Stomach smooth muscle (tissue), 2 donors: ENCODE results near the gene TAGLN3.
"Not testable (repeated sequence)": the region's sequence is repeated elsewhere in the genome, so short reads cannot be mapped to it uniquely, and the experiment has no call there.

Experiments
- H3K27ac ChIP-seq: one replicate; pipeline ENCODE4 v1.7.0; 2013; ENCODE audit warnings: mild to moderate bottlenecking, low read length, inconsistent platforms
- H3K27me3 ChIP-seq, 2 donors: one replicate each; pipeline ENCODE4 v1.7.0; 2013; ENCODE audit warnings: low read length in 2 of 2; ENCODE audit not compliant: insufficient read depth in 2 of 2, control insufficient read depth in 1 of 2
- H3K36me3 ChIP-seq, 2 donors: one replicate each; pipeline ENCODE4 v1.7.0; 2013; ENCODE audit warnings: low read length in 2 of 2; ENCODE audit not compliant: control insufficient read depth in 2 of 2, insufficient read depth in 2 of 2
- H3K4me1 ChIP-seq: one replicate; pipeline ENCODE4 v1.7.0; 2013; ENCODE audit warnings: low read length; ENCODE audit not compliant: control insufficient read depth, insufficient read depth
- H3K4me3 ChIP-seq, 2 donors: one replicate each; pipeline ENCODE4 v1.7.0; 2013; ENCODE audit warnings: low read length in 2 of 2
- H3K9ac ChIP-seq, 2 donors: one replicate each; pipeline ENCODE4 v1.7.0; 2013; ENCODE audit warnings: low read length in 2 of 2, mild to moderate bottlenecking in 1 of 2
- H3K9me3 ChIP-seq, 2 donors: one replicate each; pipeline ENCODE4 v1.7.0; 2013; ENCODE audit warnings: low read length in 2 of 2; ENCODE audit not compliant: control insufficient read depth in 2 of 2
- donor health status: healthy.
- donor health status: Pancreatic carcinoma.

TAGLN3 gene

DNA sequence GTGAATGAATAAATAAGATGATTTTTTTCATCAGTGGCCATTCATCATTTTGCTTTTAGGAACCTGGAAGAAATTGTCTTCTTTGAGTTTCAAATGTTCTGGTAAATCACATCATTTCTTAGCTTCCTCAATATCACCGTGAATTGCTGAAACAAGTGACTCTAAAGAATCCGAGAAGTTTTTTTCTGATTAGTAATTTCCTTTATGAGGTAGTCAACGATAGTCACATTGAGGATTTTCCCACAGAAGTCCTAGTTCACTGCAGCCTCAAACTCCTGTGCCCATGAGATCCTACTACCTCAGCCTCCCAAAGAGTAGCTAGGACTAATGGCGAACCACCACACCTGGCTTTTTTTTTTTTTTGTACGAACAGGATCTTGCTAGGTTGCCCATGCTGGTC is 32.2 kb downstream of the TAGLN3 start:
- no peaks in the 10 kb centered on the region for H3K9me3 ChIP-seq
- no peak overlapping the region for H3K9ac ChIP-seq
- no peaks in the 10 kb centered on the region for H3K27me3 ChIP-seq
- no peak overlapping the region for H3K4me3 ChIP-seq
- H3K36me3 ChIP-seq = no peaks in the 10 kb centered on the region
- H3K4me1 ChIP-seq = no peaks in the 10 kb centered on the region
- H3K27ac ChIP-seq = no peak overlapping the region

DNA sequence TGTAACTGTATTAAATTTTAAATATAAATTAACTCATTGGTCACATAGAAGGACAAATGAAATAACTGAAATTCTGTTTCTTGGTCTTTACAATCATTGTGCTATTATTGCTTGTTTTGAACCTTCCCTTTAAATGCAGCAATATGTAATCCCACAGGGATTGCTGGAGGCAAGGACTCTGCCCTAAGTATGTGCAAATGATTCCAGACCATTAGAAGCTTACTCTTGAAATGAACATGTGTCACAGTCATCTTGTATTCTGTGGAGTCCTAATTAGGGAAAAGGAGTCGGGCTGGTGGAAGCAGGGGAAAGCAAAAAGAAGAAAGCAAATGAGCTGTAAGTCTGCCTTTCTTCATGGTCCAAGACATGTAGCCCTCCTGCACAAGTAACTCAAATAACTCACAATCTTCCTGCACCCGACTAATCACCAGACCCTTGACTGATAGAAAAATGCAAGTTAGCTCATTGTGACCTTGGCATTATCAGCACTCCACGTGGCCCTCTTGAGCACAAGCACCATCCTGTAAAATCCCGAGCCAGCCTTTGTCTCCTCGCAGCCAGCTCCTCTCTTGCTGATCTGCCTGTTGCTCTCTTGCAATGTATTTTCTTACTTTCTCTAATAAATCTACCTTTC is 33.5 kb downstream of the TAGLN3 start:
- Histone ChIP-seq H3K9ac (no peak overlapping the region), H3K9me3 (no peaks in the 10 kb centered on the region), H3K27ac (no peak overlapping the region), H3K4me3 (no peak overlapping the region), H3K27me3 (no peaks in the 10 kb centered on the region), H3K36me3 (no peaks in the 10 kb centered on the region), H3K4me1 (no peaks in the 10 kb centered on the region)

GRCh38 chr3:112034436-112034835 is 35.7 kb downstream of the TAGLN3 start, which contains the start of gene TMPRSS7:
TMPRSS7 (plus strand) TSS chr3:112034736; CDS start chr3:112034846, 110 bp downstream.
- no peaks in the 10 kb centered on the region for H3K9me3 ChIP-seq
- H3K4me1 ChIP-seq = no peaks in the 10 kb centered on the region
- no peak within 1 kb of the TSS for H3K4me3 ChIP-seq
- H3K27me3 ChIP-seq = no peaks in the 10 kb centered on the region
- no peak within 1 kb of the TSS for H3K27ac ChIP-seq
- no peak within 1 kb of the TSS for H3K9ac ChIP-seq
- H3K36me3 ChIP-seq = no peaks in the 10 kb centered on the region

DNA sequence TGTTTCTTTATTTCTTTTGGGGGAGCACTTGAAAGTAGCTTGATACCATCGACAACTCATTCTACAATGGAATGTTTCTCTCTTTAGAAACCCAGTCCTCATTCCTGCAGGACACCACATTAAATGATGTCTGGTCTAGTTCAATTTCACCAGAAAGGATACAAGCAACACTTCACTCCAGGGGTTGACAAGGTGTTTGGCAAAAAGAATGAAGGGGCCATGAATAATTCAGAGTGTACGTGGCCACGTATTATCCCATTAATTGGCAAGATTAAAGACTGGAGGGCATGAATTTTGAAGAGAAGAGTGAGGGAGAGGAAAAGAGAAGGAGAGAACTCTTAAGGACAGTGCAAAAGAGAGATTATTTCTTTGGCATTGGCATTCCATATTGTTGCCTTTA is 36.5 kb downstream of the TAGLN3 start:
- no peak overlapping the region for H3K4me3 ChIP-seq
- no peaks in the 10 kb centered on the region for H3K27me3 ChIP-seq
- no peak overlapping the region for H3K9ac ChIP-seq
- H3K4me1 ChIP-seq = no peaks in the 10 kb centered on the region
- H3K9me3 ChIP-seq = no peaks in the 10 kb centered on the region
- no peaks in the 10 kb centered on the region for H3K36me3 ChIP-seq
- no peak overlapping the region for H3K27ac ChIP-seq

DNA sequence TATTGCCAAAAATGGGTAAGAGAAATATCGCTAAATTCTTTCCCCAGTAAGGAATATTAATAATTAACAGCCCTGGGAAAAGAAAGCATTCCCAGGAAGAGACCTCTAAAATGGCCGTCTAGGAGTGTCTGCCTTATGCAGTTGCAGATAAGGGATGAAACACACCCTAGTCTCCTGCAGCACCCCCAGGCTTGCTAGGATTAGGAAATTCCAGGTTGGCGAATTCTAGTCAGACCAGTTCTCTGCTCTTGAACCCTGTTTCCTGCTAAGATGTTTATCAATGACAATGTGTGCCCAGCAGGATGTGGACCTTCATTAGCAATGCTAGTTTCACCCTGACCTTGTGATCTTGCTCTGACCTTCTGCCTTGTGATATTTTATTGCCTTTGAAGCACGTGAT is 38.5 kb downstream of the TAGLN3 start:
- H3K4me1 ChIP-seq, H3K9ac ChIP-seq, H3K9me3 ChIP-seq, H3K4me3 ChIP-seq, H3K36me3 ChIP-seq, H3K27me3 ChIP-seq, H3K27ac ChIP-seq: not testable (repeated sequence)

DNA sequence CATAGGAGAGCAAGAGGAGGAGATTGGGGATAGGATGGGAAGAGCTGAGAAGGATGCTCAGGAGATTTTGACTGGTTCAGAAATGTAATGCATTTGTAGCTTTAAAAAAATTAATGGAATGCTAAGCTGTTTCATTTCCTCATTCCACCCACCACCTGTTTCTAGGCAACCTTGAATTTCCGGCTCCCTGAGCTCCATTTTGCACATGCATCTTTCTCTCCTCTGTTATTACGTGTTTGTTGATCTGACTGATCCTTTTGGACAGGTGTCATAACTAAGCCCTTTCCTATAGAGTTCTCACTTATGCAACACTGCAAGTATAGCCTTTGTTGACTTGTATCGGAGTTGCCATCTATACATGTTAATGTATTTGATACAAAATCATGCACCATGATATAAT is 40.1 kb downstream of the TAGLN3 start:
- Histone ChIP-seq H3K4me1 (no peaks in the 10 kb centered on the region), H3K36me3 (no peaks in the 10 kb centered on the region), H3K27me3 (no peaks in the 10 kb centered on the region), H3K4me3 (no peak overlapping the region), H3K27ac (no peak overlapping the region), H3K9me3 (no peaks in the 10 kb centered on the region), H3K9ac (no peak overlapping the region)

- H3K27ac ChIP-seq = no peak overlapping the region
- no peak overlapping the region for H3K9ac ChIP-seq
- no peaks in the 10 kb centered on the region for H3K27me3 ChIP-seq
- no peak overlapping the region for H3K4me3 ChIP-seq
- H3K9me3 ChIP-seq = no peaks in the 10 kb centered on the region
- no peaks in the 10 kb centered on the region for H3K4me1 ChIP-seq
- H3K36me3 ChIP-seq = no peaks in the 10 kb centered on the region
Measured at GRCh38 chr3:112041321-112041720, 42.6 kb downstream of the TAGLN3 start.

GRCh38 chr3:112042842-112043280 is 44.1 kb downstream of the TAGLN3 start:
- Histone ChIP-seq H3K36me3 (no peaks in the 10 kb centered on the region), H3K4me3 (no peak overlapping the region), H3K9me3 (no peaks in the 10 kb centered on the region), H3K27me3 (no peaks in the 10 kb centered on the region), H3K9ac (no peak overlapping the region), H3K27ac (no peak overlapping the region), H3K4me1 (no peaks in the 10 kb centered on the region)

DNA sequence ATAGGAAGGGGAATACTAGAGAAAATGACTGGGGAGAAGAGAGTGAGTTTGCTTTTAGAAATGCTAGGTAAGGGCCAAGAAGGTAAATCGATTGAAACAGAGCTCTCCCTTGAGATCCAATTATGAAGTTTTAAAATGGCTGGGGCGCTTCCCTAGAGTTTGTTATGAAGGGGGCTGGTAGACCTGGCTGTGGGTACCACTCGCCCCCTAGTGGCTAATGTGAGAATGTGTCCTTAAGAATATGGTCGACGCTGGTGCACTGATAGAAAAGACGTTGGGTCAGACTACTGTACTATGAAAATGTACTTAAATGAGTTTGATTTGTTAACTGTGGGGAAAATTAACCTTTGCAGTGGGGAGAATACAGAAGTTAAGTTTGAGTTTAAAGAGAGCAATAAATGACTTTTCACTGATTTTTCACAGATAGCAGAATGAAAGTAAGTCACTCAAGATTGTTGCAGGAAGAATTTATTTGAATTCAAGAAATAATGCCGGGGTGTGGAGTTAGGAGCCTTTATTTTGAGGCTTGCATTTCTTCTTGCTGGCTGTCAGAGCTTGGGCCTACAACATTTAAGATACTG is 45.0 kb downstream of the TAGLN3 start:
- H3K9ac ChIP-seq = no peak overlapping the region
- H3K36me3 ChIP-seq = no peaks in the 10 kb centered on the region
- no peaks in the 10 kb centered on the region for H3K27me3 ChIP-seq
- H3K27ac ChIP-seq = no peak overlapping the region
- no peaks in the 10 kb centered on the region for H3K4me1 ChIP-seq
- peak overlapping the region; percentile 44 to 50 for H3K4me3 ChIP-seq
- H3K9me3 ChIP-seq = no peaks in the 10 kb centered on the region

- H3K9ac ChIP-seq = no peak overlapping the region
- H3K4me3 ChIP-seq = no peak overlapping the region
- no peaks in the 10 kb centered on the region for H3K36me3 ChIP-seq
- H3K4me1 ChIP-seq = no peaks in the 10 kb centered on the region
- no peaks in the 10 kb centered on the region for H3K27me3 ChIP-seq
- no peaks in the 10 kb centered on the region for H3K9me3 ChIP-seq
- H3K27ac ChIP-seq = no peak overlapping the region
Measured at GRCh38 chr3:112046599-112046998, 47.9 kb downstream of the TAGLN3 start.

- H3K4me3 ChIP-seq = no peak overlapping the region
- H3K4me1 ChIP-seq = no peaks in the 10 kb centered on the region
Measured at GRCh38 chr3:112047264-112047663, 48.5 kb downstream of the TAGLN3 start.

More at GRCh38 chr3:112047264-112047663, 48.5 kb downstream of the TAGLN3 start:
- Histone ChIP-seq H3K9me3 (no peaks in the 10 kb centered on the region), H3K9ac (no peak overlapping the region), H3K36me3 (no peaks in the 10 kb centered on the region), H3K27ac (no peak overlapping the region), H3K27me3 (peaks cover 0 to 2% of the 10 kb centered on the region in 2 donors)
